K562 (cell line): ENCODE measurements around the gene TFEB. TPM values are rescaled to one million over a fixed set of nuclear protein-coding genes. Genes with fewer than 3 reads are reported as not detected.

Experiments used
- ATAC-seq: fragments of 200-7000 bp; cut with Tn5 transposase; 3 replicates; pipeline ENCODE4 v1.9.1; 2020; ENCODE audit warnings: moderate library complexity
- BruUV-seq: library from RNA; stranded (reverse); fragments of 400-500 nt; replicated peaks from 2 replicates; lab custom pipeline; 2021; lab: Mats Ljungman, UMichigan
- CTCF ChIA-PET: fragments of 300-600 bp; formaldehyde crosslinking; extraction: SDS; loops from one replicate; lab custom pipeline; 2021; ENCODE audit warnings: low intra/inter-chr PET ratio; lab: Yijun Ruan, JAX
- POLR2A ChIA-PET: fragments of 300-600, 350-650 bp; sonication (Branson Sonifier 250); formaldehyde crosslinking; extraction: SDS; loops from one replicate; lab custom pipeline; 2021; ENCODE audit warnings: antibody characterized with exemption, inconsistent platforms; lab: Yijun Ruan, JAX
- DNase-seq, 4 experiments: peaks; one replicate each; pipeline versions ENCODE4 v3.0.0 to v3.0.0-alpha.2; 2011 to 2018; ENCODE audit warnings: low spot score in 3 of 4, mixed read lengths in 3 of 4; ENCODE audit errors: extremely low read depth in 1 of 4
- FAIRE-seq: peaks from 2 replicates; lab custom pipeline; 2011; peaks lifted over from hg19 to GRCh38; lab: Jason Lieb, UNC
- H2AFZ ChIP-seq: 2 replicates; pipeline ENCODE4 v1.6.0; 2011; ENCODE audit warnings: low read depth, low read length, control low read depth, inconsistent platforms
- H3K27ac ChIP-seq: fragments of 200-600 bp; 3 replicates; pipeline ENCODE4 v1.8.0; 2011; ENCODE audit warnings: low read depth, mild to moderate bottlenecking, control low read depth, inconsistent platforms, low read length, moderate library complexity, mixed read lengths; ENCODE audit errors: extremely low read depth
- H3K27me3 ChIP-seq, 2 experiments: fragments of 300-600 bp in 1 of 2; 2 replicates in 1 of 2; 3 replicates in 1 of 2; pipeline versions ENCODE4 v1.6.0 to v1.8.0; 2011; ENCODE audit warnings: inconsistent platforms in 2 of 2, low read length in 2 of 2, mild to moderate bottlenecking in 1 of 2, mixed read lengths in 1 of 2, moderate library complexity in 1 of 2; ENCODE audit not compliant: control insufficient read depth in 2 of 2, insufficient read depth in 2 of 2
- H3K36me3 ChIP-seq: fragments of 300-600 bp; 3 replicates; pipeline ENCODE4 v1.8.0; 2011; ENCODE audit warnings: mild to moderate bottlenecking, low read length, inconsistent platforms; ENCODE audit not compliant: control insufficient read depth, insufficient read depth
- H3K4me1 ChIP-seq, 2 experiments: fragments of 200-600 bp in 1 of 2; replicated peaks in 1 of 2; 2 replicates in 1 of 2; 3 replicates in 1 of 2; pipeline versions ENCODE4 v1.5.1 to v1.8.0; 2011; ENCODE audit warnings: inconsistent platforms in 2 of 2, low read length in 2 of 2, mild to moderate bottlenecking in 1 of 2, mixed read lengths in 1 of 2, moderate library complexity in 1 of 2; ENCODE audit not compliant: control insufficient read depth in 2 of 2, insufficient read depth in 2 of 2
- H3K4me2 ChIP-seq: 2 replicates; pipeline ENCODE4 v1.6.1; 2011; ENCODE audit warnings: low read length, control low read depth, inconsistent platforms, mixed read lengths; ENCODE audit not compliant: insufficient read depth
- H3K4me3 ChIP-seq: fragments of 200-600 bp; sonication (generic), shearing (Covaris generic); 2 replicates; pipeline ENCODE4 v1.5.1; 2016; ENCODE audit warnings: control low read depth, inconsistent platforms
- H3K79me2 ChIP-seq: fragments of 200-600 bp; 3 replicates; pipeline ENCODE4 v1.8.0; 2011; ENCODE audit warnings: low read length, inconsistent platforms; ENCODE audit not compliant: control insufficient read depth, insufficient read depth
- H3K9ac ChIP-seq, 2 experiments: 2 replicates each; pipeline versions ENCODE4 v1.6.0 to v1.6.1; 2011; ENCODE audit warnings: low read depth in 2 of 2, low read length in 2 of 2, control low read depth in 1 of 2, inconsistent platforms in 1 of 2, mild to moderate bottlenecking in 1 of 2, mixed read lengths in 1 of 2; ENCODE audit not compliant: insufficient read depth in 1 of 2
- H3K9me1 ChIP-seq: one replicate; pipeline ENCODE4 v1.6.0; 2011; ENCODE audit warnings: inconsistent platforms, mild to moderate bottlenecking, low read length, moderate library complexity; ENCODE audit not compliant: control insufficient read depth, insufficient read depth
- H3K9me3 ChIP-seq: replicated peaks from 2 replicates; pipeline ENCODE4 v1.5.1; 2011; ENCODE audit warnings: low read depth, low read length, inconsistent platforms; ENCODE audit not compliant: control insufficient read depth, insufficient read depth
- H4K20me1 ChIP-seq: replicated peaks from 2 replicates; pipeline ENCODE4 v1.6.1; 2011; ENCODE audit warnings: low read length, inconsistent platforms, mixed read lengths; ENCODE audit not compliant: control insufficient read depth, insufficient read depth
- THAP12 ChIP-seq: fragments of 250-450 bp; sonication (Bioruptor Pico); IDR thresholded peaks from 2 replicates; pipeline ENCODE4 v1.9.0; 2021; ENCODE audit warnings: mild to moderate bottlenecking, inconsistent platforms
- ZNF282 ChIP-seq: sonication (generic); formaldehyde crosslinking; IDR thresholded peaks from 2 replicates; pipeline ENCODE4 v1.8.1; 2023; ENCODE audit warnings: missing genetic modification reagents
- WGBS: fragments of 100-300 bp; shearing (Covaris generic); methylation state at CpG from one replicate; pipeline ENCODE4 v1.1.6; 2016; ENCODE audit warnings: low coverage, mixed read lengths; ENCODE audit not compliant: insufficient coverage; ENCODE audit errors: missing lambda C conversion rate; 5-methylcytosine and 5-hydroxymethylcytosine counted together
- in situ Hi-C: fragments of 300-500 bp; cut with MboI; formaldehyde crosslinking; loops from 4 replicates; pipeline ENCODE4 v1.15.0; 2018; ENCODE audit warnings: inconsistent platforms, mixed read lengths
- intact Hi-C: fragments of 100-400 bp; cut with micrococcal nuclease; formaldehyde crosslinking; loops from 2 replicates; pipeline ENCODE4 v1.14.2; 2022
- polyA plus RNA-seq, 8 experiments: library from polyadenylated mRNA; depleted of rRNA in 4 of 8; stranded (reverse) in 5 of 8; unstranded in 3 of 8; fragments of >200 nt; fragmentation: Nextera tagmentation in 2 of 8; fragmentation: Illumina TruSeq in 1 of 8; extraction: Ambion mirVana in 2 of 8; extraction: Trizol in 1 of 8; gene quantifications; 2 replicates each; pipeline versions ENCODE4 v1.2.1 to v1.2.3, GENCODE V29; 2011 to 2014; ENCODE audit warnings: inconsistent platforms in 1 of 8, missing spikeins in 1 of 8
- total RNA-seq, 7 experiments: library from RNA; depleted of rRNA in 6 of 7; stranded (reverse); fragments of >200 nt in 6 of 7; fragmentation: Illumina TruSeq in 2 of 7; extraction: Trizol in 2 of 7; gene quantifications; 2 replicates each; pipeline versions ENCODE4 v1.2.1 to v1.2.3, GENCODE V29; 2011 to 2021; ENCODE audit warnings: low replicate concordance in 1 of 7

Gene TFEB
- total and polyA plus RNA-seq, 9 of the 15 experiments (the other 6 are each of a cell fraction or from before 2014, with no cell fraction given), result 0.04 to 4.7 (median 2.0) TPM

GRCh38 chr6:41746107-41746506, 10.7 kb upstream of the TFEB start:
- CTCF ChIA-PET, result no interaction called here
- no peak for FAIRE-seq
- BruUV-seq, result no TSS peak

More at GRCh38 chr6:41746107-41746506, 10.7 kb upstream of the TFEB start:
- Histone ChIP-seq H2AFZ (no peak overlapping the region), H3K79me2 (no peaks in the 10 kb centered on the region), H3K9ac (no peak overlapping the region), H3K9me3 (no peaks in the 10 kb centered on the region), H3K27ac (no peak overlapping the region), H3K4me2 (no peak overlapping the region), H3K4me3 (no peak overlapping the region), H3K27me3 (peaks cover 15 to 30% of the 10 kb centered on the region in 2 experiments; a peak in 4 of 5 replicates), H3K9me1 (no peaks in the 10 kb centered on the region), H3K36me3 (no peaks in the 10 kb centered on the region), H3K4me1 (peaks cover 14 to 18% of the 10 kb centered on the region in 2 experiments), H4K20me1 (no peaks in the 10 kb centered on the region; the same call in 1 of the 2 replicates)
- in situ Hi-C loops, result no loop called here
- POLR2A ChIA-PET, result interaction anchor here (0.6 kb wide), 2 partner anchors 41 to 1434 kb away, joined by 3 to 4 read pairs; partner anchors contain the start of gene TOMM6
- TF ChIP-seq ZNF282 (CRISPR knock-in tag), result no peak
- 0 out of 2 replicates have a peak, but pooled peaks have one; percentile 37 for TF ChIP-seq THAP12
- DNase-seq (no peak), ATAC-seq (no peak)
- intact Hi-C loops, result no loop called here
- 45% methylated on average over 10 of the region's 10 CpGs for WGBS
